HFFc6 (cell line): ENCODE measurements around the gene CMSS1. TPM values are rescaled to one million over a fixed set of nuclear protein-coding genes. Genes with fewer than 3 reads are reported as not detected.

Experiments
- DNase-seq: peaks from one replicate; pipeline ENCODE4 v3.0.0-alpha.2; 2018
- H3K27ac Mint-ChIP-seq: 2 replicates; pipeline ENCODE4 v1.8.0; 2020; ENCODE audit warnings: mild to moderate bottlenecking, mixed read lengths
- H3K27me3 Mint-ChIP-seq: 2 replicates; pipeline ENCODE4 v1.8.0; 2021; ENCODE audit warnings: mild to moderate bottlenecking, moderate library complexity, mixed read lengths; ENCODE audit not compliant: insufficient read depth
- H3K36me3 Mint-ChIP-seq: 2 replicates; pipeline ENCODE4 v1.8.0; 2021; ENCODE audit warnings: low read depth, mixed read lengths
- H3K4me1 Mint-ChIP-seq: 2 replicates; pipeline ENCODE4 v1.8.0; 2020; ENCODE audit warnings: low read depth, mixed read lengths
- H3K4me3 Mint-ChIP-seq: 2 replicates; pipeline ENCODE4 v1.8.0; 2020; ENCODE audit warnings: mild to moderate bottlenecking, moderate library complexity, mixed read lengths
- H3K9me3 Mint-ChIP-seq: 2 replicates; pipeline ENCODE4 v1.8.0; 2020; ENCODE audit warnings: mild to moderate bottlenecking, mixed read lengths
- total RNA-seq, 6 experiments: library from RNA; stranded (reverse); fragmentation: NEBNext Ultra II Directional; extraction: Animal tissue kit (Norgen Biotek cat#: 25700); gene quantifications; 2 replicates in 1 of 6; 3 replicates in 5 of 6; pipeline ENCODE4 v1.2.3, GENCODE V29; 2021
- TF ChIP-seq, protein P1 (sequence below): fragments of 200-600 bp; sonication (generic); IDR thresholded peaks from 2 replicates; pipeline ENCODE4 v1.5.0; 2021; ENCODE audit warnings: antibody characterized with exemption, mild to moderate bottlenecking

Gene CMSS1
- total RNA-seq, 6 experiments from 2014 or later, result 27.8 to 47.0 (median 38.1) TPM

DNA sequence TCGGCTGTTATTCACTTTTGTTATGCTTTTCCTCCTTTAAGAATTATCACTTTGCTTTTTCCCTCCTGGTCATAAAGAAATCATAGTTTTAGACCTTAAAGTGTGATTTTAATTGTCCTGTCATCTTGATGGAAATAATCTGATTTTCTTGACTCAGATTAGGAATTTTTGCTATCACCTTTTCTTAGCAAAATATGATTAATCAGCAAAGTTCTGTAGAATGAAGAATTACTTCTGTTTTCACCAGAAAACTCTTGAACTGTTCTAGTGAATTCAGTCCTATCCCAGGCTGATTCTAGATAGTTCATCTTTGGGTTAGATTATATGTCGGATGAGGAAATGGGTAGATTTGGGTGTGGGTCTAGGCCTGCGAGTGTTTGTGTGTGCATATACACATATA is 12.2 kb downstream of the CMSS1 start:
- TF ChIP-seq, protein P1, sequence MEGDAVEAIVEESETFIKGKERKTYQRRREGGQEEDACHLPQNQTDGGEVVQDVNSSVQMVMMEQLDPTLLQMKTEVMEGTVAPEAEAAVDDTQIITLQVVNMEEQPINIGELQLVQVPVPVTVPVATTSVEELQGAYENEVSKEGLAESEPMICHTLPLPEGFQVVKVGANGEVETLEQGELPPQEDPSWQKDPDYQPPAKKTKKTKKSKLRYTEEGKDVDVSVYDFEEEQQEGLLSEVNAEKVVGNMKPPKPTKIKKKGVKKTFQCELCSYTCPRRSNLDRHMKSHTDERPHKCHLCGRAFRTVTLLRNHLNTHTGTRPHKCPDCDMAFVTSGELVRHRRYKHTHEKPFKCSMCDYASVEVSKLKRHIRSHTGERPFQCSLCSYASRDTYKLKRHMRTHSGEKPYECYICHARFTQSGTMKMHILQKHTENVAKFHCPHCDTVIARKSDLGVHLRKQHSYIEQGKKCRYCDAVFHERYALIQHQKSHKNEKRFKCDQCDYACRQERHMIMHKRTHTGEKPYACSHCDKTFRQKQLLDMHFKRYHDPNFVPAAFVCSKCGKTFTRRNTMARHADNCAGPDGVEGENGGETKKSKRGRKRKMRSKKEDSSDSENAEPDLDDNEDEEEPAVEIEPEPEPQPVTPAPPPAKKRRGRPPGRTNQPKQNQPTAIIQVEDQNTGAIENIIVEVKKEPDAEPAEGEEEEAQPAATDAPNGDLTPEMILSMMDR, result no peak
- Mint-ChIP-seq H3K4me1 (peaks cover 28% of the 10 kb centered on the region), H3K27me3 (no peaks in the 10 kb centered on the region), H3K9me3 (no peaks in the 10 kb centered on the region), H3K4me3 (no peak overlapping the region), H3K27ac (no peak overlapping the region), H3K36me3 (no peaks in the 10 kb centered on the region)
- DNase-seq, result no peak

DNA sequence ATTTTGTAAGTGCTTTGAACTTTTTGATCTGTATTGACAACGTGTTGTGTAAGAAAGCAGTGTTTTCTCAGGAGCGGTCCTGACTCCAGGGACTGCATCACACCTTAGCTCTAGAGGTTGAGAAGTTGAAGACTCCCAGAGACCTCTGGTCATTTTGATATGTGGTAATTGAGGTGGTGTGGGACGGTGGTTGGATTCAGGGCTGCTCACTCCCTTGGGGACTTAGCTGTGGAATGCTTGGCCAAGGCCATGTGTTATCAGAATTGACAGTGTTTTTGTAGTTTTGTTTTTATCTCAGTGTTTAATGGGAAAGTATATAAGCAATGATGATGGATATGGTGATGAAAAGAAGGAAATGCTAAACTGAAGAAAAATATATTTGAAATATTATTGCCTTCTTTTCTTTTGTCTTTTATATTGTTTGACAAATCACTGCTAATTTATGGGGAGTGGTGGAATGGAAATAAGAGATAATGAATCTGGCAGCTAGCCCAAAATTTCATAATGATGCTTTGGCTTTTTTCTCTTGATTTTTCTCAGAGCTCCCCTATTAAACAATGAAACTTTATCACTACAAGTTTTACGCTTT is 16.0 kb downstream of the CMSS1 start:
- TF ChIP-seq, protein P1, result no peak
- no peaks in the 10 kb centered on the region for H3K9me3 Mint-ChIP-seq
- H3K27ac Mint-ChIP-seq, result no peak overlapping the region
- H3K27me3 Mint-ChIP-seq, result no peaks in the 10 kb centered on the region
- peaks cover 16% of the 10 kb centered on the region for H3K4me1 Mint-ChIP-seq
- H3K4me3 Mint-ChIP-seq, result no peak overlapping the region
- no peaks in the 10 kb centered on the region for H3K36me3 Mint-ChIP-seq
- no peak for DNase-seq

DNA sequence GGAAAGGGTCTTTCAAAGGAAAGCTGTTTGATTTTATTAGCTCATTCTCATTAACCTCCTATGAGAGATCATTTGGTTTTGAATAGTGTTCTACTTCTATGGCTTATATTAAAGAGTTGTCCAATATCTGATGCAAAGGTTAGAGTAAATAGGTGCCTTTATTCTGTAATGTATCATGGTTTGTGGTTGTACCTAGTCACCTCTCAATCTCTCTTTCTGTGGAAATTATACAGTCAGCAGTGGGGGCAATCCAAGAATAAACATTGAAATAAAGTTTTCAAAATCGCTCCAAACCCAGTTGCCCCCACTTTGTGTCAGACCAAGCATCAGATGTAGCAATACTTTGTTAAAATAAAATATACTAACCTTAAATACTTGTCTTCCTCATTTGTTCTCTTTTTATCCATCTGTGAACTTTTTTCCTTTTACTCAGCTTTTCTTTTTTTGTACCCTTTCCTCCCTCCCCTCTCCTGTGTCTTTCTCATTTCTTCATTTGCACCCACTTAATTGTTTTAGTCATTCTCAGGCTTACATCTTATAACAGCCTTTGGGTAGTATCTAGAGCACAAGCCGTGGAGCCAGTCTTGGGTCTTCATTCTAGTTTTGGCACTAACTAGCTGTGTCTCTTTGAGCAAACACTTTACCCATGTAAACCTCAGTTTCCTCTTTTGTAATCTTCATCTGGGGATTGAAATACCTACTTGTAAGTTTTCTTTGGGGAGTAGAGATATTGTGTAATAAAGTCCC is 16.7 kb downstream of the CMSS1 start:
- no peak overlapping the region for H3K27ac Mint-ChIP-seq
- H3K36me3 Mint-ChIP-seq, result no peaks in the 10 kb centered on the region
- H3K9me3 Mint-ChIP-seq, result no peaks in the 10 kb centered on the region
- no peaks in the 10 kb centered on the region for H3K27me3 Mint-ChIP-seq
- peaks cover 12% of the 10 kb centered on the region for H3K4me1 Mint-ChIP-seq
- TF ChIP-seq, protein P1, result no peak
- DNase-seq, result no peak
- H3K4me3 Mint-ChIP-seq, result no peak overlapping the region

DNA sequence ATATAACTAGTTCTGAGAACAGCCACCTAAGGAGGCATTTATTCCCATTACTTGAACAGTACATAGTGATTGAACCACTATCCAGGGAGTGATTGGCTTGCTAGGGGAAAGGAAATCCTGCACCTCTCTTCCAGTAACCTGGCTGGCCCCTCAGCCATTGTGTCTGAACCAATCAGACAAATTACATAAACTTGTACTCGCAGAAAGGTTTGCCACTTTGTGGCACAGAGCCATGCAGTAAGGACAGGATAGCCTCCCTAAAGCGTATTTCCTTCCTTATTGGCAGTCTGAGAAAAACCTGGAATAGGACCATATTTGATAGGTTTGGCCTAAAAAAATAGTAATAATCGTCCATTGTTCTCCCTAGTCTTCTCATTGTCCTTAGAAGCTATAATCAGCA is 19.0 kb downstream of the CMSS1 start:
- no peaks in the 10 kb centered on the region for H3K27me3 Mint-ChIP-seq
- H3K27ac Mint-ChIP-seq, result no peak overlapping the region
- no peaks in the 10 kb centered on the region for H3K9me3 Mint-ChIP-seq
- TF ChIP-seq, protein P1, result no peak
- H3K4me3 Mint-ChIP-seq, result no peak overlapping the region
- H3K36me3 Mint-ChIP-seq, result no peaks in the 10 kb centered on the region
- DNase-seq, result no peak
- peaks cover 12% of the 10 kb centered on the region for H3K4me1 Mint-ChIP-seq

DNA sequence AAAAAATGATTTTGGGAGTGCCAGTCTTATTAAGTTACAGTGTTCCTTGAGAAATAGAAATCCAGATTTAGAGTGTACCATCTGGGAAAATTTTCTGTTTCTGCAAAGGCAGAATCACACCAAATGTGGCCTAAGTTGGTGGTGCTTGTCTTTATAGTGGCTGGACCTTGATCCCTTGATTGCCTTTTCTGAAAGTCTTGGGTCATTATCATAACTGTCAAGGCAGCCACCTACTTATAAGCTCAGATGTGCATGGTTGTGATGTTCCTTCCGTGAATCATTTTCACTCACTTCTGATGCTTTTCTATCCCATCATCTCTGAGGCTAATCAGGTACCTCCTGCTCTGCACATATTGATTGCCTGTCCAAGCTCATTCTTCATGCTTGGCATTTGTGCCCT is 20.1 kb downstream of the CMSS1 start:
- H3K27me3 Mint-ChIP-seq, result no peaks in the 10 kb centered on the region
- no peak overlapping the region for H3K4me3 Mint-ChIP-seq
- H3K27ac Mint-ChIP-seq, result no peak overlapping the region
- H3K4me1 Mint-ChIP-seq, result peaks cover 12% of the 10 kb centered on the region
- no peak for DNase-seq
- TF ChIP-seq, protein P1, result no peak
- H3K9me3 Mint-ChIP-seq, result no peaks in the 10 kb centered on the region
- H3K36me3 Mint-ChIP-seq, result no peaks in the 10 kb centered on the region
